ENCODE results near the gene MTA3.

DNA sequence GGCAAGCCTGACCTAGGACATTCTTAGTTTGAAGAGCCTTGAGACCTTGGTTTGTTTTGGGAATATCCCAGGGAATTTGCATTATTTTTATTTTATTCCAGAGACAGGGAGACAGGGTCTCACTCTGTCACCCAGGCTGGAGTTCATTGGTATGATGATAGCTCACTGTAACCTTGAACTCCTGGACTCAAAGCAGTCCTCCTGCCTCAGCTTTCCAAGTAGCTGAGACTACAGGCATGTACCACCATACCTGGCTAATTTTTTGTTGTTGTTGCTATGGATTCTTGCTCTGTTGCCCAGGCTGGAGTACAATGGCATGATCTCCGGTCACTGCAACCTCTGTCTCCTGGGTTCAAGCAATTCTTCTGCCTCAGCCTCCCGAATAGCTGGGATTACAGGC, 4.8 kb downstream of the MTA3 start:
- TF ChIP-seq CTCF (conservative IDR thresholded peaks at IDR 0.05 in 1 of 2, IDR thresholded peaks at IDR 0.05 in 1 of 2; ENCODE audit: low read depth in 1 of 2, low read length in 2 of 2) (no peak), EZH2 (IDR thresholded peaks at IDR 0.05; ENCODE audit: low read length, missing control alignments) (no peak)

All from fibroblast of lung (primary cell).